H1 (cell line): Measurements from ENCODE around the gene KIF20A. TPM values are rescaled to one million over a fixed set of nuclear protein-coding genes. Genes with fewer than 3 reads are reported as not detected.

Source experiments
- CTCF ChIA-PET: fragments of 300-600 bp; sonication (Branson Sonifier 250); formaldehyde crosslinking; loops from one replicate; lab custom pipeline; 2021; ENCODE audit not compliant: partially characterized antibody; lab: Charles Lee
- POLR2A ChIA-PET: fragments of 300-600 bp; sonication (Branson Sonifier 250); formaldehyde crosslinking; loops from one replicate; lab custom pipeline; 2021; ENCODE audit warnings: inconsistent platforms; ENCODE audit not compliant: partially characterized antibody; lab: Charles Lee
- DNase-seq, 2 experiments: peaks; one replicate each; pipeline versions ENCODE4 v3.0.0 to v3.0.0-alpha.2; 2010 to 2022; ENCODE audit warnings: low spot score in 2 of 2, low read depth in 1 of 2, mixed read lengths in 1 of 2
- FAIRE-seq: peaks from 2 replicates; lab custom pipeline; 2011; peaks lifted over from hg19 to GRCh38; lab: Jason Lieb, UNC
- H2AFZ ChIP-seq: 2 replicates; pipeline ENCODE4 v1.8.1; 2012; ENCODE audit warnings: low read length, inconsistent platforms
- H2AK5ac ChIP-seq: 2 replicates; pipeline ENCODE4 v1.6.1; 2013; ENCODE audit warnings: low read depth, low read length
- H2BK120ac ChIP-seq: replicated peaks from 2 replicates; pipeline ENCODE3; 2013; ENCODE audit warnings: low read depth, low read length, inconsistent platforms
- H2BK12ac ChIP-seq: 2 replicates; pipeline ENCODE4 v1.6.1; 2013; ENCODE audit warnings: low read depth, low read length
- H2BK15ac ChIP-seq: 2 replicates; pipeline ENCODE4 v1.6.1; 2013; ENCODE audit warnings: low read length
- H2BK20ac ChIP-seq: 2 replicates; pipeline ENCODE4 v1.6.1; 2013; ENCODE audit warnings: low read length
- H2BK5ac ChIP-seq: 2 replicates; pipeline ENCODE4 v1.6.1; 2013; ENCODE audit warnings: low read depth, low read length
- H3K14ac ChIP-seq: 2 replicates; pipeline ENCODE4 v1.6.1; 2013; ENCODE audit warnings: inconsistent platforms; ENCODE audit not compliant: insufficient read length
- H3K18ac ChIP-seq: 2 replicates; pipeline ENCODE4 v1.6.1; 2013; ENCODE audit warnings: low read length; ENCODE audit errors: extremely low read depth
- H3K23ac ChIP-seq: 2 replicates; pipeline ENCODE4 v1.6.1; 2013; ENCODE audit warnings: inconsistent platforms; ENCODE audit not compliant: insufficient read length
- H3K23me2 ChIP-seq: 2 replicates; pipeline ENCODE4 v1.6.1; 2013; ENCODE audit warnings: low read depth, low read length
- H3K27ac ChIP-seq: 2 replicates; pipeline ENCODE4 v1.6.1; 2011; ENCODE audit warnings: low read depth, low read length, inconsistent platforms
- H3K27me3 ChIP-seq, 4 experiments: replicated peaks in 1 of 4; 1 replicate in 1 of 4; 2 replicates in 3 of 4; pipeline versions ENCODE4 v1.6.1 to v1.8.1; 2011 to 2013; ENCODE audit warnings: low read length in 3 of 4, mild to moderate bottlenecking in 3 of 4, inconsistent platforms in 2 of 4, mixed read lengths in 2 of 4, moderate library complexity in 1 of 4; ENCODE audit not compliant: control insufficient read depth in 3 of 4, insufficient read depth in 3 of 4; ENCODE audit errors: extremely low read depth in 1 of 4
- H3K36me3 ChIP-seq, 4 experiments: 2 replicates each; pipeline versions ENCODE4 v1.6.1 to v1.8.1; 2011 to 2013; ENCODE audit warnings: mild to moderate bottlenecking in 4 of 4, low read length in 3 of 4, moderate library complexity in 2 of 4, control low read depth in 1 of 4, inconsistent platforms in 1 of 4; ENCODE audit not compliant: insufficient read depth in 4 of 4, control insufficient read depth in 2 of 4
- H3K4ac ChIP-seq: replicated peaks from 2 replicates; pipeline ENCODE3; 2013; ENCODE audit warnings: low read length, low read depth, mixed read lengths, inconsistent platforms; ENCODE audit not compliant: insufficient read length
- H3K4me1 ChIP-seq, 4 experiments: replicated peaks in 1 of 4; 1 replicate in 1 of 4; 2 replicates in 3 of 4; pipeline versions ENCODE4 v1.6.1 to v1.8.1; 2011 to 2013; ENCODE audit warnings: low read length in 3 of 4, inconsistent platforms in 2 of 4, mixed read lengths in 1 of 4; ENCODE audit not compliant: insufficient read depth in 4 of 4, control insufficient read depth in 3 of 4
- H3K4me2 ChIP-seq, 2 experiments: 2 replicates each; pipeline versions ENCODE4 v1.6.1 to v1.8.1; 2011 to 2013; ENCODE audit warnings: low read depth in 2 of 2, low read length in 2 of 2, control low read depth in 1 of 2, inconsistent platforms in 1 of 2, mild to moderate bottlenecking in 1 of 2; ENCODE audit not compliant: insufficient read depth in 1 of 2
- H3K4me3 ChIP-seq, 4 experiments: fragments of 200-600, 300-600 bp in 1 of 4; sonication (generic), shearing (Covaris generic), sonication (Bioruptor Twin) in 1 of 4; 2 replicates each; pipeline versions ENCODE4 v1.5.1 to v1.8.1; 2011 to 2016; ENCODE audit warnings: low read length in 4 of 4, low read depth in 3 of 4, control low read depth in 2 of 4, inconsistent platforms in 2 of 4, mild to moderate bottlenecking in 2 of 4, mixed read lengths in 1 of 4, moderate library complexity in 1 of 4; ENCODE audit not compliant: insufficient read depth in 2 of 4; ENCODE audit errors: extremely low read depth in 1 of 4
- H3K56ac ChIP-seq: replicated peaks from 2 replicates; pipeline ENCODE3; 2013; ENCODE audit warnings: low read depth, mild to moderate bottlenecking, mixed read lengths, low read length, inconsistent platforms; ENCODE audit not compliant: insufficient read length
- H3K79me1 ChIP-seq: 2 replicates; pipeline ENCODE4 v1.6.1; 2013; ENCODE audit warnings: low read depth, low read length, control low read depth
- H3K79me2 ChIP-seq, 2 experiments: 2 replicates each; pipeline versions ENCODE4 v1.6.1 to v1.8.1; 2012 to 2013; ENCODE audit warnings: low read length in 2 of 2, mild to moderate bottlenecking in 2 of 2, inconsistent platforms in 1 of 2; ENCODE audit not compliant: insufficient read depth in 2 of 2, control insufficient read depth in 1 of 2
- H3K9ac ChIP-seq, 4 experiments: replicated peaks in 1 of 4; 1 replicate in 1 of 4; 2 replicates in 3 of 4; pipeline versions ENCODE4 v1.6.1 to v1.8.1; 2011 to 2013; ENCODE audit warnings: low read depth in 3 of 4, low read length in 3 of 4, control low read depth in 2 of 4, mild to moderate bottlenecking in 2 of 4, moderate library complexity in 2 of 4, inconsistent platforms in 1 of 4; ENCODE audit errors: extremely low read depth in 1 of 4
- H3K9me3 ChIP-seq, 2 experiments: 2 replicates each; pipeline versions ENCODE4 v1.6.1 to v1.8.1; 2012 to 2013; ENCODE audit warnings: mild to moderate bottlenecking in 2 of 2, moderate library complexity in 2 of 2, control low read depth in 1 of 2, inconsistent platforms in 1 of 2, low read depth in 1 of 2, low read length in 1 of 2, mixed read lengths in 1 of 2; ENCODE audit not compliant: insufficient read depth in 2 of 2
- H4K20me1 ChIP-seq, 2 experiments: replicated peaks in 1 of 2; 2 replicates each; pipeline versions ENCODE3 to v1.8.1; 2011 to 2013; ENCODE audit warnings: inconsistent platforms in 2 of 2, low read length in 2 of 2, mild to moderate bottlenecking in 1 of 2; ENCODE audit not compliant: insufficient read depth in 2 of 2, control insufficient read depth in 1 of 2
- H4K5ac ChIP-seq: 2 replicates; pipeline ENCODE4 v1.6.1; 2013; ENCODE audit warnings: low read length, low read depth, mixed read lengths, inconsistent platforms; ENCODE audit not compliant: insufficient read length
- H4K8ac ChIP-seq: 2 replicates; pipeline ENCODE4 v1.8.0; 2013; ENCODE audit warnings: mild to moderate bottlenecking, moderate library complexity, low read length, inconsistent platforms; ENCODE audit not compliant: insufficient read depth; ENCODE audit errors: extremely low read depth
- H4K91ac ChIP-seq: replicated peaks from 2 replicates; pipeline ENCODE3; 2013; ENCODE audit warnings: low read length, mixed read lengths, inconsistent platforms; ENCODE audit not compliant: insufficient read length
- BACH1 ChIP-seq: IDR thresholded peaks from 2 replicates; pipeline ENCODE4 v1.6.1; 2012; ENCODE audit warnings: low read length, improper control_type of control experiment
- CTBP2 ChIP-seq: IDR thresholded peaks from 2 replicates; pipeline ENCODE4 v1.7.0; 2011; ENCODE audit warnings: borderline replicate concordance, mild to moderate bottlenecking, moderate library complexity, mixed read lengths, low read length; ENCODE audit not compliant: insufficient read depth, insufficient read length
- EP300 ChIP-seq, 2 experiments: IDR thresholded peaks; 1 replicate in 1 of 2; 2 replicates in 1 of 2; pipeline ENCODE4 v1.6.1; 2011 to 2012; ENCODE audit warnings: low read depth in 2 of 2, low read length in 2 of 2, mild to moderate bottlenecking in 2 of 2, borderline replicate concordance in 1 of 2, inconsistent platforms in 1 of 2, moderate library complexity in 1 of 2
- GABPA ChIP-seq: IDR thresholded peaks from 2 replicates; pipeline ENCODE4 v1.6.1; 2011; ENCODE audit warnings: mild to moderate bottlenecking, low read length, moderate library complexity, borderline replicate concordance; ENCODE audit not compliant: insufficient read depth
- PHF8 ChIP-seq: fragments of 200-600 bp; sonication (generic); conservative IDR thresholded peaks from 2 replicates; pipeline ENCODE4 v1.7.1; 2012; ENCODE audit warnings: low read depth, mild to moderate bottlenecking, inconsistent platforms, low read length, moderate library complexity
- POU5F1 ChIP-seq: IDR thresholded peaks from 2 replicates; pipeline ENCODE4 v1.6.1; 2011; ENCODE audit warnings: low read depth, mild to moderate bottlenecking, low read length, moderate library complexity
- SAP30 ChIP-seq: fragments of 300-600 bp; sonication (generic); IDR thresholded peaks from 2 replicates; pipeline ENCODE4 v1.7.1; 2012; ENCODE audit warnings: low read length, moderate library complexity, mild to moderate bottlenecking, inconsistent platforms; ENCODE audit not compliant: insufficient read depth, insufficient replicate concordance
- SIN3A ChIP-seq, 2 experiments: IDR thresholded peaks in 1 of 2; conservative IDR thresholded peaks in 1 of 2; 2 replicates each; pipeline ENCODE4 v1.6.1; 2011 to 2012; ENCODE audit warnings: low read length in 2 of 2, improper control_type of control experiment in 1 of 2, low read depth in 1 of 2, mild to moderate bottlenecking in 1 of 2
- SIX5 ChIP-seq: IDR thresholded peaks from 2 replicates; pipeline ENCODE4 v1.6.1; 2011; ENCODE audit warnings: mild to moderate bottlenecking, low read depth, low read length
- SUZ12 ChIP-seq: fragments of 200-600 bp; sonication (generic); IDR thresholded peaks from 2 replicates; pipeline ENCODE4 v1.6.1; 2012; ENCODE audit warnings: mild to moderate bottlenecking, inconsistent platforms, low read length, moderate library complexity, mixed read lengths
- TAF7 ChIP-seq: optimal IDR thresholded peaks from 2 replicates; pipeline ENCODE3; 2011; ENCODE audit warnings: low read depth, mild to moderate bottlenecking, inconsistent platforms, low read length, moderate library complexity, borderline replicate concordance
- TBP ChIP-seq: IDR thresholded peaks from 2 replicates; pipeline ENCODE4 v1.6.1; 2011; ENCODE audit warnings: low read depth, low read length, improper control_type of control experiment
- WGBS, 2 experiments: shearing (Covaris generic) in 1 of 2; methylation state at CpG; one replicate each; pipeline versions ENCODE4 v1.1.6 to v1.1.7; 2013 to 2015; ENCODE audit warnings: low lambda C conversion rate in 2 of 2, mixed read lengths in 2 of 2, inconsistent platforms in 1 of 2, low coverage in 1 of 2, missing lambda C conversion rate in 1 of 2; ENCODE audit not compliant: insufficient replicate concordance in 2 of 2, insufficient coverage in 1 of 2, insufficient read length in 1 of 2; ENCODE audit errors: extremely low coverage in 1 of 2, missing lambda C conversion rate in 1 of 2; 5-methylcytosine and 5-hydroxymethylcytosine counted together
- polyA plus RNA-seq, 7 experiments: library from polyadenylated mRNA; depleted of rRNA in 3 of 7; stranded (reverse) in 5 of 7; unstranded in 2 of 7; fragments of >200 nt in 5 of 7; fragments of 200-250 nt in 2 of 7; gene quantifications; 1 replicate in 5 of 7; 2 replicates in 1 of 7; 4 replicates in 1 of 7; pipeline versions ENCODE4 v1.2.1 to v1.2.3, GENCODE V29; 2011 to 2013; ENCODE audit warnings: missing spikeins in 2 of 7, mixed read lengths in 2 of 7
- total RNA-seq: library from RNA; stranded (reverse); fragmentation: NEBNext Ultra II Directional; extraction: Animal tissue kit (Norgen Biotek cat#: 25700); gene quantifications from 2 replicates; pipeline ENCODE4 v1.2.1, GENCODE V29; 2021

Gene KIF20A
- total and polyA plus RNA-seq, 2 of the 8 experiments (the other 6 are each of a cell fraction or from before 2014, with no cell fraction given), result 33.3 to 67.1 TPM

DNA sequence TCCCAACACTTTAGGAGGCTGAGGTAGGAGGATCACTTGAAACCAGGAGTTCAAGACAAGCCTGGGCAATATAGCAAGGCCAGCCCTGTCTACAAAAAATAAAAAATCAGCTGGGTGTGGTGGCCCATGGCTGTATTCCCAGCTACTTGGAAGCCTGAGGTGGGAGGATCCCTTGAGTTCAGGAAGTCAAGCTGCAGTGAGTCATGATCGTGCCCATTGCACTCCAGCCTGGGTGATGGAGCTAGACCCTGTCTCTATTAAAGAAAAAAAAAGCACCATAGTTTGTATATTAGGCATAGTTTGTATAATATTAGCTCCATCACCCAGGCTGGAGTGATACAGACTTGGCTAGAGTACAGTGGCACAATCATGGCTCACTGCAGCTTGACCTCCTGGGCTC lies 30.1 kb upstream of the KIF20A start:
- Histone ChIP-seq H3K79me2 (no peaks in the 10 kb centered on the region), H4K5ac (no peak overlapping the region), H3K18ac (no peak overlapping the region), H2AK5ac (no peak overlapping the region), H3K4ac (no peak overlapping the region), H2BK20ac (no peak overlapping the region), H3K4me3 (no peak overlapping the region), H3K9me3 (no peaks in the 10 kb centered on the region), H3K14ac (no peak overlapping the region), H3K27me3 (no peaks in the 10 kb centered on the region), H3K56ac (no peak overlapping the region), H4K20me1 (no peaks in the 10 kb centered on the region), H3K36me3 (no peaks in the 10 kb centered on the region), H4K91ac (no peak overlapping the region), H3K9ac (no peak overlapping the region), H3K27ac (no peak overlapping the region), H2BK120ac (no peak overlapping the region), H3K4me1 (no peaks in the 10 kb centered on the region), H3K23me2 (no peaks in the 10 kb centered on the region), H2BK5ac (no peak overlapping the region), H3K79me1 (no peaks in the 10 kb centered on the region), H2BK12ac (no peak overlapping the region), H2BK15ac (no peak overlapping the region), H2AFZ (no peak overlapping the region), H3K23ac (no peak overlapping the region), H3K4me2 (no peak overlapping the region), H4K8ac (no peak overlapping the region)
- WGBS, 2 experiments, result 80% methylated on average over 1 of the region's 1 CpG; no CpG with 5 or more reads in 1 of the 2 experiments
- CTCF ChIA-PET, result interaction anchor here (0.5 to 3.1 kb wide), 8 partner anchors 14 to 355 kb away, joined by 3 to 24 read pairs (median 4); no protein-coding TSS in a partner anchor
- DNase-seq, result no peak
- POLR2A ChIA-PET, result interaction anchor here (1.3 kb wide), 1 partner anchor 10 kb away, joined by 3 read pairs; the partner anchor contains the start of gene NME5
- FAIRE-seq, result no peak
- TF ChIP-seq PHF8 (no peak), SAP30 (no peak), BACH1 (no peak), SUZ12 (no peak), TBP (no peak), SIN3A (conservative IDR thresholded peaks at IDR 0.05 in 1 of 2, IDR thresholded peaks at IDR 0.05 in 1 of 2; ENCODE audit: low read depth in 1 of 2, low read length in 2 of 2) (no peak), CTBP2 (no peak), POU5F1 (no peak), EP300 (IDR thresholded peaks at IDR 0.05; ENCODE audit: borderline replicate concordance in 1 of 2, low read depth in 2 of 2, low read length in 2 of 2) (no peak), SIX5 (no peak), GABPA (no peak), TAF7 (no peak)
